ENCODE results near the gene GOLGA6L2.

DNA sequence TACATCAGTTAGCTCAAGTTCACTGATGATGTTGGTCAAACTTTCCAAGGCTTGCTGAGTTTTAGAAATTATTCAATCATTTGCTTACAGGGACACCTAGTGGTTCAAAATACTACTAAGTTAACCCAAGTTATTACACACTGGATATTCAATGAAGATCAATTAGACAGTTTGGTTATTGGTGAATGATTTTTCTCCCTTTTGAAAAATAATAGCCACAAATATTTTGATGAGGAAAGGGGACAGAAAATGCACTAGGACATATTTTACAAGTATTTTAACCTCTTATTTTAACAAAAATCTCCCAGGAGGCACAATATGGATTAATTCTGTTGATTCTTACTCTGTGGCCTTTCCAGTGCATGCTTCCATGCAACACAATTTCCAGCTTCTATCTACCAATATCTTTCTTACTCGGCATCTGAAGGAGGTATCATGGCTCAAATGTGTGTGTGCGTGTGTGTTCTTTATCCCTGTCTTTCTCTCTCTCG, 20.1 kb upstream of the GOLGA6L2 start:
- TF ChIP-seq, protein P1, sequence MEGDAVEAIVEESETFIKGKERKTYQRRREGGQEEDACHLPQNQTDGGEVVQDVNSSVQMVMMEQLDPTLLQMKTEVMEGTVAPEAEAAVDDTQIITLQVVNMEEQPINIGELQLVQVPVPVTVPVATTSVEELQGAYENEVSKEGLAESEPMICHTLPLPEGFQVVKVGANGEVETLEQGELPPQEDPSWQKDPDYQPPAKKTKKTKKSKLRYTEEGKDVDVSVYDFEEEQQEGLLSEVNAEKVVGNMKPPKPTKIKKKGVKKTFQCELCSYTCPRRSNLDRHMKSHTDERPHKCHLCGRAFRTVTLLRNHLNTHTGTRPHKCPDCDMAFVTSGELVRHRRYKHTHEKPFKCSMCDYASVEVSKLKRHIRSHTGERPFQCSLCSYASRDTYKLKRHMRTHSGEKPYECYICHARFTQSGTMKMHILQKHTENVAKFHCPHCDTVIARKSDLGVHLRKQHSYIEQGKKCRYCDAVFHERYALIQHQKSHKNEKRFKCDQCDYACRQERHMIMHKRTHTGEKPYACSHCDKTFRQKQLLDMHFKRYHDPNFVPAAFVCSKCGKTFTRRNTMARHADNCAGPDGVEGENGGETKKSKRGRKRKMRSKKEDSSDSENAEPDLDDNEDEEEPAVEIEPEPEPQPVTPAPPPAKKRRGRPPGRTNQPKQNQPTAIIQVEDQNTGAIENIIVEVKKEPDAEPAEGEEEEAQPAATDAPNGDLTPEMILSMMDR (IDR thresholded peaks at IDR 0.05) = peak; percentile 71
- TF ChIP-seq RFX5 (IDR thresholded peaks at IDR 0.05; ENCODE audit: low read length) = no peak
- no peak for TF ChIP-seq EZH2phosphoT487 (IDR thresholded peaks at IDR 0.05; ENCODE audit: borderline replicate concordance, low read depth)
- TF ChIP-seq, protein P2, sequence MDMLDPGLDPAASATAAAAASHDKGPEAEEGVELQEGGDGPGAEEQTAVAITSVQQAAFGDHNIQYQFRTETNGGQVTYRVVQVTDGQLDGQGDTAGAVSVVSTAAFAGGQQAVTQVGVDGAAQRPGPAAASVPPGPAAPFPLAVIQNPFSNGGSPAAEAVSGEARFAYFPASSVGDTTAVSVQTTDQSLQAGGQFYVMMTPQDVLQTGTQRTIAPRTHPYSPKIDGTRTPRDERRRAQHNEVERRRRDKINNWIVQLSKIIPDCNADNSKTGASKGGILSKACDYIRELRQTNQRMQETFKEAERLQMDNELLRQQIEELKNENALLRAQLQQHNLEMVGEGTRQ (IDR thresholded peaks at IDR 0.05; ENCODE audit: borderline replicate concordance, low read depth, low read length) = no peak
- TF ChIP-seq POLR2AphosphoS5 (IDR thresholded peaks at IDR 0.05; ENCODE audit: low read depth, low read length) = no peak
- no peak for TF ChIP-seq NRF1 (IDR thresholded peaks at IDR 0.05; ENCODE audit: low read depth, low read length)
- TF ChIP-seq RCOR1 (IDR thresholded peaks at IDR 0.05; ENCODE audit: low read length) = no peak
- TF ChIP-seq, protein P3, sequence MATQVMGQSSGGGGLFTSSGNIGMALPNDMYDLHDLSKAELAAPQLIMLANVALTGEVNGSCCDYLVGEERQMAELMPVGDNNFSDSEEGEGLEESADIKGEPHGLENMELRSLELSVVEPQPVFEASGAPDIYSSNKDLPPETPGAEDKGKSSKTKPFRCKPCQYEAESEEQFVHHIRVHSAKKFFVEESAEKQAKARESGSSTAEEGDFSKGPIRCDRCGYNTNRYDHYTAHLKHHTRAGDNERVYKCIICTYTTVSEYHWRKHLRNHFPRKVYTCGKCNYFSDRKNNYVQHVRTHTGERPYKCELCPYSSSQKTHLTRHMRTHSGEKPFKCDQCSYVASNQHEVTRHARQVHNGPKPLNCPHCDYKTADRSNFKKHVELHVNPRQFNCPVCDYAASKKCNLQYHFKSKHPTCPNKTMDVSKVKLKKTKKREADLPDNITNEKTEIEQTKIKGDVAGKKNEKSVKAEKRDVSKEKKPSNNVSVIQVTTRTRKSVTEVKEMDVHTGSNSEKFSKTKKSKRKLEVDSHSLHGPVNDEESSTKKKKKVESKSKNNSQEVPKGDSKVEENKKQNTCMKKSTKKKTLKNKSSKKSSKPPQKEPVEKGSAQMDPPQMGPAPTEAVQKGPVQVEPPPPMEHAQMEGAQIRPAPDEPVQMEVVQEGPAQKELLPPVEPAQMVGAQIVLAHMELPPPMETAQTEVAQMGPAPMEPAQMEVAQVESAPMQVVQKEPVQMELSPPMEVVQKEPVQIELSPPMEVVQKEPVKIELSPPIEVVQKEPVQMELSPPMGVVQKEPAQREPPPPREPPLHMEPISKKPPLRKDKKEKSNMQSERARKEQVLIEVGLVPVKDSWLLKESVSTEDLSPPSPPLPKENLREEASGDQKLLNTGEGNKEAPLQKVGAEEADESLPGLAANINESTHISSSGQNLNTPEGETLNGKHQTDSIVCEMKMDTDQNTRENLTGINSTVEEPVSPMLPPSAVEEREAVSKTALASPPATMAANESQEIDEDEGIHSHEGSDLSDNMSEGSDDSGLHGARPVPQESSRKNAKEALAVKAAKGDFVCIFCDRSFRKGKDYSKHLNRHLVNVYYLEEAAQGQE (IDR thresholded peaks at IDR 0.05; ENCODE audit: low read depth, low read length) = no peak
- peak; percentile 69 for TF ChIP-seq RAD21 (IDR thresholded peaks at IDR 0.05; ENCODE audit: low read length)
- TF ChIP-seq GABPA (IDR thresholded peaks at IDR 0.05; ENCODE audit: low read depth) = no peak
- TF ChIP-seq YY1 (IDR thresholded peaks at IDR 0.05; ENCODE audit: low read depth) = no peak
- TF ChIP-seq, protein P4, sequence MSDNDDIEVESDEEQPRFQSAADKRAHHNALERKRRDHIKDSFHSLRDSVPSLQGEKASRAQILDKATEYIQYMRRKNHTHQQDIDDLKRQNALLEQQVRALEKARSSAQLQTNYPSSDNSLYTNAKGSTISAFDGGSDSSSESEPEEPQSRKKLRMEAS (IDR thresholded peaks at IDR 0.05; ENCODE audit: low read depth) = no peak
